NB4 (cell line): ENCODE results near the gene KCNAB2.

Source experiments
- DNase-seq: peaks from one replicate; pipeline ENCODE4 v3.0.0; 2010; ENCODE audit warnings: low read depth
- H3K4me3 ChIP-seq: one replicate; pipeline ENCODE4 v1.5.1; 2011; ENCODE audit warnings: mild to moderate bottlenecking, low read depth, low read length, moderate library complexity
- CTCF ChIP-seq: IDR thresholded peaks from one replicate; pipeline ENCODE4 v1.5.1; 2012; ENCODE audit warnings: low read depth, low read length
- MAX ChIP-seq: IDR thresholded peaks from 2 replicates; pipeline ENCODE4 v1.6.1; 2011; ENCODE audit warnings: low read depth, low read length
- MYC ChIP-seq: IDR thresholded peaks from 2 replicates; pipeline ENCODE4 v1.6.1; 2011; ENCODE audit warnings: low read depth, low read length
- POLR2A ChIP-seq: IDR thresholded peaks from 2 replicates; pipeline ENCODE4 v1.6.1; 2011; ENCODE audit warnings: mild to moderate bottlenecking; ENCODE audit not compliant: insufficient read length; ENCODE audit errors: extremely low read depth

The KCNAB2 gene

GRCh38 chr1:6030547-6031261 lies 15.0 kb upstream of the KCNAB2 start:
- peak overlapping the region; percentile 99 for H3K4me3 ChIP-seq
- TF ChIP-seq MAX (no peak), CTCF (no peak), POLR2A (no peak), MYC (no peak)
- no peak for DNase-seq

- TF ChIP-seq MYC: no peak
- no peak overlapping the region for H3K4me3 ChIP-seq
- no peak for DNase-seq
These were observed 12.6 kb upstream of the KCNAB2 start for GRCh38 chr1:6033124-6033523.

GRCh38 chr1:6033986-6034749 lies 11.5 kb upstream of the KCNAB2 start:
- DNase-seq: peak; percentile 51
- no peak overlapping the region for H3K4me3 ChIP-seq
- TF ChIP-seq MAX (no peak), CTCF (peak; percentile 46)

- DNase-seq: no peak
- H3K4me3 ChIP-seq: no peak overlapping the region
- no peak for TF ChIP-seq POLR2A
These were observed 11.0 kb upstream of the KCNAB2 start for GRCh38 chr1:6034750-6035096.

GRCh38 chr1:6035303-6035702 lies 10.4 kb upstream of the KCNAB2 start:
- no peak for TF ChIP-seq MYC
- TF ChIP-seq POLR2A: no peak
- TF ChIP-seq CTCF: no peak
- TF ChIP-seq MAX: no peak
- DNase-seq: no peak
- H3K4me3 ChIP-seq: no peak overlapping the region

- no peak for DNase-seq
- H3K4me3 ChIP-seq: no peak overlapping the region
- TF ChIP-seq CTCF (peak; percentile 27), MYC (no peak), POLR2A (no peak), MAX (no peak)
These were observed 10.0 kb upstream of the KCNAB2 start for GRCh38 chr1:6035719-6036118.

GRCh38 chr1:6037338-6037762 lies 8.3 kb upstream of the KCNAB2 start:
- H3K4me3 ChIP-seq: no peak overlapping the region
- DNase-seq: peak; percentile 99
- no peak for TF ChIP-seq MYC
- no peak for TF ChIP-seq MAX
- TF ChIP-seq CTCF: no peak
- no peak for TF ChIP-seq POLR2A
